IMR-90 (cell line): ENCODE measurements around the gene AFAP1L1. TPM values are rescaled to one million over a fixed set of nuclear protein-coding genes. Genes with fewer than 3 reads are reported as not detected.

ENCODE experiments used
- ATAC-seq: fragments of 200-7000 bp; cut with Tn5 transposase; 2 replicates; pipeline ENCODE4 v1.9.1; 2020; ENCODE audit warnings: low read depth, mild to moderate bottlenecking, moderate library complexity
- BruUV-seq: library from RNA; stranded (reverse); fragments of 400-500 nt; replicated peaks from 2 replicates; lab custom pipeline; 2021; lab: Mats Ljungman, UMichigan
- CTCF ChIA-PET: fragments of 300-600 bp; formaldehyde crosslinking; extraction: SDS; loops from one replicate; lab custom pipeline; 2021; ENCODE audit warnings: antibody characterized with exemption; lab: Yijun Ruan, JAX
- POLR2A ChIA-PET: fragments of 300-600 bp; sonication (Branson Sonifier 250); formaldehyde crosslinking; loops from one replicate; lab custom pipeline; 2022; ENCODE audit warnings: antibody characterized with exemption; ENCODE audit not compliant: unreplicated experiment; lab: Charles Lee
- DNase-seq: peaks from one replicate; pipeline ENCODE4 v3.0.0; 2013
- H2AFZ ChIP-seq: replicated peaks from 2 replicates; pipeline ENCODE3; 2013; ENCODE audit warnings: low read length, mild to moderate bottlenecking; ENCODE audit not compliant: poor library complexity
- H2AK5ac ChIP-seq: 2 replicates; pipeline ENCODE4 v1.6.1; 2013; ENCODE audit warnings: low read depth, low read length, inconsistent platforms
- H2AK9ac ChIP-seq: replicated peaks from 2 replicates; pipeline ENCODE3; 2013; ENCODE audit warnings: mild to moderate bottlenecking, low read depth, low read length, moderate library complexity; ENCODE audit not compliant: poor library complexity
- H2BK120ac ChIP-seq: 2 replicates; pipeline ENCODE4 v1.6.1; 2013; ENCODE audit warnings: low read depth, low read length, inconsistent platforms
- H2BK15ac ChIP-seq: 3 replicates; pipeline ENCODE4 v1.6.1; 2013; ENCODE audit warnings: low read depth, low read length, inconsistent platforms
- H2BK20ac ChIP-seq: 2 replicates; pipeline ENCODE4 v1.6.1; 2013; ENCODE audit warnings: low read depth, mild to moderate bottlenecking, inconsistent platforms, low read length, moderate library complexity
- H2BK5ac ChIP-seq: 2 replicates; pipeline ENCODE4 v1.6.1; 2013; ENCODE audit warnings: mild to moderate bottlenecking, low read depth, low read length, inconsistent platforms; ENCODE audit not compliant: poor library complexity, severe bottlenecking
- H3K14ac ChIP-seq: replicated peaks from 2 replicates; pipeline ENCODE4 v1.6.1; 2013; ENCODE audit warnings: low read depth, low read length, inconsistent platforms
- H3K18ac ChIP-seq: 2 replicates; pipeline ENCODE4 v1.6.1; 2013; ENCODE audit warnings: low read depth, low read length, control low read depth
- H3K23ac ChIP-seq: 2 replicates; pipeline ENCODE4 v1.6.1; 2013; ENCODE audit warnings: low read depth, low read length, inconsistent platforms
- H3K27ac ChIP-seq: 2 replicates; pipeline ENCODE4 v1.5.1; 2013; ENCODE audit warnings: mild to moderate bottlenecking, control low read depth, low read length; ENCODE audit not compliant: insufficient read depth
- H3K27me3 ChIP-seq: 2 replicates; pipeline ENCODE4 v1.6.1; 2013; ENCODE audit warnings: low read length; ENCODE audit not compliant: control insufficient read depth, insufficient read depth
- H3K36me3 ChIP-seq: 2 replicates; pipeline ENCODE4 v1.6.1; 2013; ENCODE audit warnings: low read length, mixed read lengths; ENCODE audit not compliant: control insufficient read depth, insufficient read depth
- H3K4ac ChIP-seq: 2 replicates; pipeline ENCODE4 v1.6.1; 2013; ENCODE audit warnings: low read depth, low read length, inconsistent platforms
- H3K4me1 ChIP-seq: 2 replicates; pipeline ENCODE4 v1.6.1; 2013; ENCODE audit warnings: low read length, mixed read lengths; ENCODE audit not compliant: control insufficient read depth, insufficient read depth
- H3K4me2 ChIP-seq: 2 replicates; pipeline ENCODE4 v1.6.1; 2013; ENCODE audit warnings: low read depth, mild to moderate bottlenecking, control low read depth, low read length, moderate library complexity
- H3K4me3 ChIP-seq: 2 replicates; pipeline ENCODE4 v1.5.1; 2013; ENCODE audit warnings: low read depth, mild to moderate bottlenecking, control low read depth, low read length, moderate library complexity; ENCODE audit not compliant: insufficient read depth
- H3K56ac ChIP-seq: 2 replicates; pipeline ENCODE4 v1.6.1; 2013; ENCODE audit warnings: low read length, inconsistent platforms; ENCODE audit not compliant: insufficient read depth; ENCODE audit errors: extremely low read depth
- H3K79me1 ChIP-seq, 2 experiments: 2 replicates each; pipeline ENCODE4 v1.6.1; 2013; ENCODE audit warnings: low read length in 2 of 2, inconsistent platforms in 1 of 2, low read depth in 1 of 2
- H3K9ac ChIP-seq: 2 replicates; pipeline ENCODE4 v1.6.1; 2013; ENCODE audit warnings: low read depth, low read length, control low read depth
- H3K9me1 ChIP-seq: 2 replicates; pipeline ENCODE4 v1.6.1; 2013; ENCODE audit warnings: low read length, inconsistent platforms; ENCODE audit not compliant: insufficient read depth
- H3K9me3 ChIP-seq: 2 replicates; pipeline ENCODE4 v1.6.1; 2013; ENCODE audit warnings: low read length; ENCODE audit not compliant: control insufficient read depth, insufficient read depth
- H4K20me1 ChIP-seq: 2 replicates; pipeline ENCODE4 v1.6.1; 2013; ENCODE audit warnings: low read length, inconsistent platforms; ENCODE audit not compliant: insufficient read depth
- H4K5ac ChIP-seq: 2 replicates; pipeline ENCODE4 v1.6.1; 2013; ENCODE audit warnings: mild to moderate bottlenecking, low read depth, low read length, control low read depth
- H4K8ac ChIP-seq, 2 experiments: 2 replicates each; pipeline ENCODE4 v1.6.1; 2013; ENCODE audit warnings: low read depth in 2 of 2, low read length in 2 of 2, control low read depth in 1 of 2, inconsistent platforms in 1 of 2
- H4K91ac ChIP-seq: 2 replicates; pipeline ENCODE4 v1.6.1; 2013; ENCODE audit warnings: low read depth, low read length, inconsistent platforms; ENCODE audit not compliant: insufficient read depth
- BHLHE40 ChIP-seq: fragments of 150-350 bp; IDR thresholded peaks from 2 replicates; pipeline ENCODE4 v1.6.1; 2016; ENCODE audit warnings: mild to moderate bottlenecking, low read depth, low read length
- CEBPB ChIP-seq: IDR thresholded peaks from 2 replicates; pipeline ENCODE4 v1.6.1; 2012; ENCODE audit warnings: low read depth, low read length, improper control_type of control experiment
- CHD1 ChIP-seq: IDR thresholded peaks from 2 replicates; pipeline ENCODE4 v1.6.1; 2012; ENCODE audit warnings: low read depth, low read length, improper control_type of control experiment
- FOS ChIP-seq: fragments of 150-350 bp; IDR thresholded peaks from 2 replicates; pipeline ENCODE4 v1.6.1; 2016; ENCODE audit warnings: low read depth, low read length
- MAFK ChIP-seq: IDR thresholded peaks from 2 replicates; pipeline ENCODE4 v1.6.1; 2012; ENCODE audit warnings: low read depth, low read length, improper control_type of control experiment
- NFE2L2 ChIP-seq: fragments of 150-350 bp; IDR thresholded peaks from 2 replicates; pipeline ENCODE4 v1.6.1; 2016; ENCODE audit warnings: low read depth, mild to moderate bottlenecking, low read length
- POLR2A ChIP-seq: IDR thresholded peaks from 2 replicates; pipeline ENCODE4 v1.6.1; 2012; ENCODE audit warnings: mild to moderate bottlenecking, low read depth, low read length
- RAD21 ChIP-seq: IDR thresholded peaks from 2 replicates; pipeline ENCODE4 v1.6.1; 2012; ENCODE audit warnings: low read length, improper control_type of control experiment
- RFX5 ChIP-seq: IDR thresholded peaks from 2 replicates; pipeline ENCODE4 v1.8.0; 2012; ENCODE audit warnings: low read depth, mild to moderate bottlenecking, low read length, moderate library complexity
- SMC3 ChIP-seq: fragments of 150-350 bp; IDR thresholded peaks from 2 replicates; pipeline ENCODE4 v1.6.1; 2016; ENCODE audit warnings: low read depth, mild to moderate bottlenecking, antibody characterized with exemption, low read length, moderate library complexity
- USF2 ChIP-seq: fragments of 150-350 bp; IDR thresholded peaks from 2 replicates; pipeline ENCODE4 v1.6.1; 2017; ENCODE audit warnings: mild to moderate bottlenecking, antibody characterized with exemption, low read length, low read depth
- WGBS, 2 experiments: methylation state at CpG; one replicate each; pipeline versions ENCODE4 v1.1.5 to v1.1.7; 2013; ENCODE audit warnings: missing lambda C conversion rate in 2 of 2; ENCODE audit not compliant: insufficient read length in 1 of 2; ENCODE audit errors: extremely low coverage in 2 of 2; 5-methylcytosine and 5-hydroxymethylcytosine counted together
- dilution Hi-C: fragments of 300-500 bp; cut with HindIII; formaldehyde crosslinking; loops from one replicate; pipeline ENCODE4 v1.14.3; 2018; ENCODE audit warnings: low sequenced_read_pairs; ENCODE audit not compliant: unreplicated experiment
- in situ Hi-C: fragments of 300-500 bp; cut with MboI; formaldehyde crosslinking; loops from 3 replicates; pipeline ENCODE4 v1.14.3; 2019; ENCODE audit warnings: low sequenced_read_pairs, inconsistent platforms, mixed read lengths
- intact Hi-C: fragments of 100-400 bp; cut with micrococcal nuclease; formaldehyde crosslinking; loops from 2 replicates; pipeline ENCODE4 v1.10.0; 2022
- polyA plus RNA-seq, 3 experiments: library from polyadenylated mRNA; depleted of rRNA; stranded (reverse); fragments of >200 nt; gene quantifications; 2 replicates each; pipeline ENCODE4 v1.2.3, GENCODE V29; 2012; ENCODE audit warnings: low replicate concordance in 1 of 3
- total RNA-seq: library from RNA; depleted of rRNA; stranded (reverse); fragments of >200 nt; gene quantifications from 2 replicates; pipeline ENCODE4 v1.2.3, GENCODE V29; 2012

Gene AFAP1L1
- total and polyA plus RNA-seq, 2 of the 4 experiments (the other 2 are of a cell fraction), result 3.3 to 5.7 TPM

- Histone ChIP-seq H2AK5ac (no peak overlapping the region), H3K14ac (no peak overlapping the region), H2BK20ac (no peak overlapping the region), H4K20me1 (no peaks in the 10 kb centered on the region), H3K18ac (no peak overlapping the region), H3K27ac (no peak overlapping the region), H2AFZ (no peak overlapping the region), H3K9ac (no peak overlapping the region), H3K9me3 (no peaks in the 10 kb centered on the region), H2BK5ac (no peak overlapping the region), H3K9me1 (peaks cover 9% of the 10 kb centered on the region), H3K23ac (no peak overlapping the region), H3K36me3 (no peaks in the 10 kb centered on the region), H3K27me3 (no peaks in the 10 kb centered on the region), H4K5ac (no peak overlapping the region), H3K4ac (no peak overlapping the region), H3K79me1 (0 out of 4 replicates have a peak, but pooled peaks cover 0 to 3% of the 10 kb centered on the region in 2 experiments), H3K4me2 (no peak overlapping the region), H3K4me3 (no peak overlapping the region), H4K91ac (no peak overlapping the region), H2BK120ac (no peak overlapping the region), H2BK15ac (no peak overlapping the region), H3K56ac (no peak overlapping the region), H4K8ac (no peak overlapping the region), H2AK9ac (no peak overlapping the region), H3K4me1 (peaks cover 7% of the 10 kb centered on the region)
- BruUV-seq, result no TSS peak
- dilution Hi-C loops, result no loop called here
- TF ChIP-seq USF2 (no peak), POLR2A (no peak), FOS (no peak), CHD1 (no peak), MAFK (no peak), RFX5 (no peak), CEBPB (no peak), NFE2L2 (no peak), BHLHE40 (no peak), RAD21 (no peak), SMC3 (no peak)
- POLR2A ChIA-PET, result no interaction called here
- CTCF ChIA-PET, result no interaction called here
- 90% methylated on average over 6 of the region's 14 CpGs; no CpG with 5 or more reads in 1 of the 2 experiments for WGBS, 2 experiments
- ATAC-seq (no peak), DNase-seq (no peak)
- intact Hi-C loops, result no loop called here
- in situ Hi-C loops, result no loop called here
Measured at GRCh38 chr5:149299451-149300054, 27.9 kb downstream of the AFAP1L1 start.
